Hematopoietic multipotent progenitor cell treated with erythropoietin and hydrocortisone succinate and interleukin-3 and kit ligand, for 15 days (in vitro differentiated cells): ENCODE results near the gene KCNK18.
"Not testable (repeated sequence)": the region's sequence is repeated elsewhere in the genome, so short reads cannot be mapped to it uniquely, and the experiment has no call there.

Experiments used
- DNase-seq: peaks from one replicate; pipeline ENCODE4 v3.0.0-alpha.2; 2015; ENCODE audit warnings: low spot score

Gene KCNK18

GRCh38 chr10:117222976-117223692 lies 25.8 kb downstream of the KCNK18 start:
- no peak for DNase-seq

- DNase-seq = no peak
Measured at GRCh38 chr10:117223693-117224430, 26.6 kb downstream of the KCNK18 start.

- no peak for DNase-seq
Measured at GRCh38 chr10:117224881-117225280, 27.6 kb downstream of the KCNK18 start.

- peak; percentile 21 for DNase-seq
Measured at GRCh38 chr10:117226813-117227451, 29.6 kb downstream of the KCNK18 start.

- DNase-seq = no peak
Measured at GRCh38 chr10:117228210-117228609, 30.9 kb downstream of the KCNK18 start.

- DNase-seq = not testable (repeated sequence)
Measured at GRCh38 chr10:117230107-117230506, 32.8 kb downstream of the KCNK18 start.

GRCh38 chr10:117237401-117237991 lies 40.2 kb downstream of the KCNK18 start:
- DNase-seq = no peak

GRCh38 chr10:117239051-117239450 lies 41.8 kb downstream of the KCNK18 start:
- DNase-seq = no peak

- DNase-seq = no peak
Measured at GRCh38 chr10:117239721-117240620, 42.7 kb downstream of the KCNK18 start.

- no peak for DNase-seq
Measured at GRCh38 chr10:117240621-117241529, 43.6 kb downstream of the KCNK18 start, which contains the start of gene SLC18A2. SLC18A2 (plus strand) TSS chr10:117241114; CDS start chr10:117241694, 580 bp downstream.

- DNase-seq = no peak
Measured at GRCh38 chr10:117241541-117242462, 44.5 kb downstream of the KCNK18 start.

GRCh38 chr10:117242463-117242832 lies 45.2 kb downstream of the KCNK18 start:
- no peak for DNase-seq

- no peak for DNase-seq
Measured at GRCh38 chr10:117246997-117247671, 49.8 kb downstream of the KCNK18 start.

GRCh38 chr10:117248750-117249465 lies 51.6 kb downstream of the KCNK18 start:
- DNase-seq = no peak

GRCh38 chr10:117249493-117250093 lies 52.3 kb downstream of the KCNK18 start:
- no peak for DNase-seq

GRCh38 chr10:117250411-117250810 lies 53.1 kb downstream of the KCNK18 start:
- no peak for DNase-seq

- no peak for DNase-seq
Measured at GRCh38 chr10:117253908-117254307, 56.6 kb downstream of the KCNK18 start.

GRCh38 chr10:117254338-117254737 lies 57.0 kb downstream of the KCNK18 start:
- no peak for DNase-seq
